C4-2B (cell line): ENCODE measurements around the gene CCDC78.

Source experiments
- H3K27ac ChIP-seq: fragments of 450-650 bp; 2 replicates; pipeline ENCODE4 v1.5.1; 2017
- ZFX ChIP-seq: fragments of 450-650 bp; IDR thresholded peaks from 2 replicates; pipeline ENCODE4 v1.6.1; 2017
- TF ChIP-seq, protein P1 (sequence below): fragments of 450-650 bp; conservative IDR thresholded peaks from 2 replicates; pipeline ENCODE4 v1.5.1; 2017; ENCODE audit warnings: mild to moderate bottlenecking

The CCDC78 gene

DNA sequence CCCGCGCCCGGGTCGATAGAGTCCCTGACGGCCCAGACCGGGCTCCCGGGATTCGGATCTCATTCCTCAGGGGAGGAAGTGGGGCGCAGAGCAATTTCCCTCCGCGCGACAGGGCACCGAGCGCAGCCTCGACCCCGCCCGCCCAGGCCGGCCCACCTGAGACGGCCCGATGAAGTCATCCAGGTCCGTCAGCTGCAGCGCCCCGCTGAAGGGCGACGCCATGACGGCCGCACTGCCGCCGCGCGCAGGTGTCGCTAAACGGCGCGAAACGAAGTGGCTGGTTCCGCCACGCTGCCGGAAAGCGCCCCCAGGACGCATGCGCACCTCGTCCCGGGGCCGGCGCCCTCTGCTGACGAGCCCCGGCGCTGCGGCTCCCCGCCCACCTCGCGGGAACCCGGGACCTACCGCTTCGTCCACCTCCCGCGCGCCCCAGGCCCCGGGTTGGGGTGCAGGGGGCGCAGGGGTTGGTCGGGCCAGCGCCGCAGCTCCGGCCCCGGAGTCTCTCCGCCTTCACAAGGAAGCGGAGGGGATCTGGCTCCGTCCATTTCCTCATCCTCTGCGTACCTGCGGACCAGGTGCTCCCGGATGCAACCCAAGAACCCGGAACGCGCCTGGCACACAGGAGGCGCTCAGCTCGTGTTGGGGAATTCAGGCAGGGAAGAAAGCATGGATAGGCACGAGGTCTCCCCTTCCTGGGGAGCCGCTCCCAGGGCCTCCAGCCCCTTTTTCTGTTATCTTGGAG, 14.7 kb upstream of the CCDC78 start, which contains the start of gene CIAO3:
CIAO3 (minus strand) TSS at position 234 of the 742 bp plus-strand sequence; CDS start at position 222, 12 bp downstream.
- H3K27ac ChIP-seq = peak within 1 kb of the TSS; percentile 90
- TF ChIP-seq, protein P1, sequence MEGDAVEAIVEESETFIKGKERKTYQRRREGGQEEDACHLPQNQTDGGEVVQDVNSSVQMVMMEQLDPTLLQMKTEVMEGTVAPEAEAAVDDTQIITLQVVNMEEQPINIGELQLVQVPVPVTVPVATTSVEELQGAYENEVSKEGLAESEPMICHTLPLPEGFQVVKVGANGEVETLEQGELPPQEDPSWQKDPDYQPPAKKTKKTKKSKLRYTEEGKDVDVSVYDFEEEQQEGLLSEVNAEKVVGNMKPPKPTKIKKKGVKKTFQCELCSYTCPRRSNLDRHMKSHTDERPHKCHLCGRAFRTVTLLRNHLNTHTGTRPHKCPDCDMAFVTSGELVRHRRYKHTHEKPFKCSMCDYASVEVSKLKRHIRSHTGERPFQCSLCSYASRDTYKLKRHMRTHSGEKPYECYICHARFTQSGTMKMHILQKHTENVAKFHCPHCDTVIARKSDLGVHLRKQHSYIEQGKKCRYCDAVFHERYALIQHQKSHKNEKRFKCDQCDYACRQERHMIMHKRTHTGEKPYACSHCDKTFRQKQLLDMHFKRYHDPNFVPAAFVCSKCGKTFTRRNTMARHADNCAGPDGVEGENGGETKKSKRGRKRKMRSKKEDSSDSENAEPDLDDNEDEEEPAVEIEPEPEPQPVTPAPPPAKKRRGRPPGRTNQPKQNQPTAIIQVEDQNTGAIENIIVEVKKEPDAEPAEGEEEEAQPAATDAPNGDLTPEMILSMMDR = peak; percentile 98
- TF ChIP-seq ZFX = peak; percentile 79; the same call in 1 of the 2 replicates

DNA sequence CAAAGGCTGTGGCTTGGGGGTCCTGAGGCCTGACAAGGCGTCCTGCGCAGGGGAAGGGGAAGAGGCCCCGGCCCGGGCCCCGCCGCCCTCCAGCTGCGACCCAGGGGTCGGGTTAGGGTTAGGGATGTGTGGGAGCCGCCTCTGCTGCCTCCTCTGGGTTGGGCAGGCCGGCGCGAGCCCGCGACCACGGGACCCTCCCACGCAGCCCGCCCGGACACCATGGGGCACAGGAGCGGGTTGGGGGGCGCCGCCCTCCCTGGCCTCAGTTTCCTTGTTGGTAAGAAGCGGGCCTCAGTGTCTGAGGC, 14.2 kb upstream of the CCDC78 start:
- H3K27ac ChIP-seq = peak overlapping the region; percentile 90

DNA sequence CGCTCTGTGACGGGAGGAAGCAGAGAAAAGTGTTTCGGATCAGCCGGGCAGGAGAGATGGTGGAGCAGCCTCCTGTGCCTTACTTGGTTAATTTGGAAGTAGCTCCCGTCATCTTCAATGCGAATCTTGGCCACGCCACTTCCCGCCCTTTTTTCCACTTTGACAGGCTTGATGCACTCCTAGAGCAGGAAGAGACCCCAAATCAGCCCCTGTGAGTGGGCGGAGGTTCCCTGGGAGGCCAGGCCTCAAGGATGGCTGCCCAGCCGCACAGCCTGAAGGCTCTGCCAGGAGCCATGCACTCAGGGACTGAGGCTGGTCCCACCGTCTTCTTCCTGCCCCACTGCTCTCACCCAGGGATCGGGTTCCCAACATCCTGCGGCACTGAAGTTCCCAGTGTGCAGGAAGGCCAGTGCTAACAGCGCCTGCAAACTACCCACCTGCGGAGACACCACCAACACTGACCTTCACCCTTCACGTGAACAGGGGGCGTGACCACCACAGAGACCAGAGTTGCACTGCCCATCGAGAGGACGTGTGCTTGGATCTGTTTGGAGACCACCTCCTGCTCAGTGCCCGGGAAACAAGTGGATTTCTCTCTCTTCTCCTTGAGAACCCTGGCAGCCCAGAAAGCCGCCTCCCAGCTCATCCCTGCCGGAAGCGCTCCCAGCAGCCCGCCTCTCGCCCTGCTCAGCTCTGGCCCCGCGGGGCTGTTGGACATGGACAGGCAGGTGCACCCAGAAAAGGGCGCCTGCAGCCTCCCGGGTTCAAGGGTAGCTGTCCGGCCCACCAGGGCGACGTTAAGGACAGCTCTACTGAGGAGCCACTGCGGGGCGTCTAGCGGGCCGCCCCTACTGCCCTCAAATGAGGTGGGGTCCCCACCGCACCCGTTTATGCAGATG, 13.6 kb upstream of the CCDC78 start:
- peak overlapping the region; percentile 90 for H3K27ac ChIP-seq

More for the DNA sequence above, 14.2 kb upstream of the CCDC78 start:
- TF ChIP-seq ZFX = no peak

DNA sequence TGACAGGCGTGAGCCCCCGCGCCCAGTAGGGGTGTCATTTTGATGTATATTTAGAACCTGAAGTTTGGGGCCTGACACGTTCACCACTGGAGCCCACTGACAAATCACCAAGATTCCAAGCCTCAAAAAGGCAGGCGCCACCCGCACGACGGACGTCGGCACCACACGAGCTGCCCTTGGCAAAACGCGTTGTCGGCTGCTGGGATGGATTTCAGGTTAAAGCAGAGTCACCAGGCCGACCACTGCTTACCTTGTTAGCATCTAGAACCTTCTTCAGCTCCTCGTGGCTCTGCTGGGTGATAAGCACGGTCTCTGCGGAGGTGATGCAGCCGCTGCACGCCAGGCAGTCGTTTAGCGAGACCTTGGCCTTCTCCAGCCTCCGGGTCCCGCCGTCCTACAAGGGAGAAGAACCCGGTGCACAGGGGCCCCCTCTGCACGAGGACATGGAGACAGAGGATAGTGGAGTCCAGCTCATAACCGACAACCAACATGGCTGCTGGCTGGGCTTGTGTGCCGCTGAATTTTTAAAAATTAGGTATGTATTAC, 10.8 kb upstream of the CCDC78 start:
- TF ChIP-seq, protein P1 = no peak
- no peak for TF ChIP-seq ZFX
- peak overlapping the region; percentile 74 for H3K27ac ChIP-seq

More for the DNA sequence above, 13.6 kb upstream of the CCDC78 start:
- no peak for TF ChIP-seq ZFX
- TF ChIP-seq, protein P1 = no peak

DNA sequence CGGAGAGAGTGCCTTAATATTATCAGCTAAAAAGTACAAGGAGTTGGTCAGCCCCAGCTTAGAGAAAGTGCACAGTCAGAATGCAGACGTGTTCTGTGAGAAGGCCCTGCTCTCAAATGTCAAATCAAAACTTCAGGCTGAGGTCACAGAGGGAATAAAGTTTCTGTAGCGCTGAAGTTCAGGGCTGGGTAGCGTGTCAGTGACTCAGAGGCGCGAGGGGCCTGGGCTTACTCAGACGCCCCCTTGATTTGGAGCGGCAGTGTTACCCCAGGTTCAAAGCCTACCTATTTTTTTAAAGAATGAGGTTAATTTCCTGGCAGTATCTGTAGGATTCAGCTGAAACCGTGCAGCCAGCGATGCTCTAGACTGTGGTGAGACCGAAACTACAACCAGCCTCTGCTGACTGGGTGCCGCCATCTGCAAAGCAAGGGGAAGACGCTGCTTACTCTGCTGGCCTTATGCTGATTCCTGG, 9.8 kb upstream of the CCDC78 start:
- TF ChIP-seq, protein P1 = no peak
- no peak for TF ChIP-seq ZFX
- H3K27ac ChIP-seq = no peak overlapping the region

DNA sequence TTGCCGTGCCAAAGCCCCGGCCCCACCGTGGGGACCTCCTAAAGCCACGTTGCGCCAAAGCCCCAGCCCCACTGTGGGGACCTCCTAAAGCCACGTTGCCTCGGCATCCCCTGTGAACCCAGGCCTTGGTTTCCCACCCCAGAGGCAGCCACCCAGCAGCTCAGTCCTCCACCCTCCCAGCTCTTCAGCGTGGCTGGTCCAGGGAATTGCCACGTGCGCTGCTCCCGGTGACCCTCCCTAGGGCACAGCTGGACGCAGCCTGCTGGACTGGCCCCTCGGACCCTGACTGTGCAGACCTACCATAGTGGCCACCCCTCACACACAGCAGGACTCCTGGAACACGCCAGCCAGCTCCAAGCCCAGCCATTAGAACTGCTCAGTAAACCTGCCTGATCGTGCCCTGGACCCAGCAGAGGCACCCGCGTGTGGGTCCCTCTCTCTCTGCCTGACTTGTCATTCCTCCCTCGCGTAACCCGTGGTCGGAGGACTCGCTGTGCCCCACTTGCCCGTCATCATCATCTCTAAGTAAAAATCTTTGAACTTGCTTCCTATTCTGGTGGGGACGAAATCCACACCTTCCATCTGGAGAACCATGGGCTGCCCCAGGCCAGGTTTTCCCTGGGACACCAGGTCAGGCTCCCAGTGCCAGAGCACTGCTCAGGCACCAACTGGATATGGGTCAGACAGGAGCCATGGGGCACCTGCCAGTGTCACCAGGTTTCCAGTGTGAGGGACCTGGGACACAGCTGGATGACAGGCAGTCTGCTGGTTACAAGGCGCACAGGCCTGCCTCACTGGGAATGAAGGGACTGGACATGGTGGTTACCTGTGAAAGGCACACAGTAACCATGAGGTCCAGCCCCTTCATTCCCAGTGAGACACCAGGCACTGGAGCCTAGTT, 9.0 kb upstream of the CCDC78 start:
- TF ChIP-seq, protein P1 = no peak
- TF ChIP-seq ZFX = no peak
- H3K27ac ChIP-seq = no peak overlapping the region
